Measurements from ENCODE around the gene KCNJ18. TPM values are rescaled to one million over a fixed set of nuclear protein-coding genes. Genes with fewer than 3 reads are reported as not detected.
"Not testable (repeated sequence)": the region's sequence is repeated elsewhere in the genome, so short reads cannot be mapped to it uniquely, and the experiment has no call there.

The KCNJ18 gene
- total RNA-seq, 1 experiment from 2014 or later = not detected

GRCh38 chr17:21737015-21737580 is 44.8 kb downstream of the KCNJ18 start:
- H3K4me3 ChIP-seq (ENCODE audit: low read depth, low read length); CTCF ChIA-PET; H3K9me3 Mint-ChIP-seq (ENCODE audit: unreplicated experiment); DNase-seq; H3K27me3 ChIP-seq (replicated peaks; ENCODE audit: control insufficient read depth, insufficient read depth, low read length); POLR2A ChIA-PET; H3K36me3 ChIP-seq (ENCODE audit: control insufficient read depth, insufficient read depth, low read length); H3K36me3 Mint-ChIP-seq (ENCODE audit: insufficient read depth, unreplicated experiment); H3K27ac Mint-ChIP-seq (ENCODE audit: unreplicated experiment); H3K4me3 Mint-ChIP-seq (ENCODE audit: unreplicated experiment); intact Hi-C loops (cut with micrococcal nuclease; ENCODE audit: unreplicated experiment); H3K4me1 Mint-ChIP-seq (ENCODE audit: low read depth, unreplicated experiment); H3K4me1 ChIP-seq; H3K9me3 ChIP-seq; BruUV-seq (replicated peaks); H3K27me3 Mint-ChIP-seq (ENCODE audit: insufficient read depth, unreplicated experiment): not testable (repeated sequence)

GRCh38 chr17:21738241-21738640 is 45.9 kb downstream of the KCNJ18 start:
- CTCF ChIA-PET = not testable (repeated sequence)

GRCh38 chr17:21738877-21739474 is 46.7 kb downstream of the KCNJ18 start:
- BruUV-seq (replicated peaks); H3K4me1 Mint-ChIP-seq (ENCODE audit: low read depth, unreplicated experiment); H3K36me3 ChIP-seq (ENCODE audit: control insufficient read depth, insufficient read depth, low read length); H3K4me3 Mint-ChIP-seq (ENCODE audit: unreplicated experiment); intact Hi-C loops (cut with micrococcal nuclease; ENCODE audit: unreplicated experiment); CTCF ChIA-PET; H3K36me3 Mint-ChIP-seq (ENCODE audit: insufficient read depth, unreplicated experiment); H3K27me3 ChIP-seq (replicated peaks; ENCODE audit: control insufficient read depth, insufficient read depth, low read length); H3K9me3 Mint-ChIP-seq (ENCODE audit: unreplicated experiment); H3K27ac Mint-ChIP-seq (ENCODE audit: unreplicated experiment); DNase-seq; H3K9me3 ChIP-seq; POLR2A ChIA-PET; H3K4me1 ChIP-seq; H3K27me3 Mint-ChIP-seq (ENCODE audit: insufficient read depth, unreplicated experiment); H3K4me3 ChIP-seq (ENCODE audit: low read depth, low read length): not testable (repeated sequence)

More at GRCh38 chr17:21738241-21738640, 45.9 kb downstream of the KCNJ18 start:
- H3K9me3 Mint-ChIP-seq (ENCODE audit: unreplicated experiment); H3K27me3 Mint-ChIP-seq (ENCODE audit: insufficient read depth, unreplicated experiment); BruUV-seq (replicated peaks); POLR2A ChIA-PET; H3K27ac Mint-ChIP-seq (ENCODE audit: unreplicated experiment); H3K36me3 Mint-ChIP-seq (ENCODE audit: insufficient read depth, unreplicated experiment); H3K9me3 ChIP-seq; H3K4me1 ChIP-seq; H3K36me3 ChIP-seq (ENCODE audit: control insufficient read depth, insufficient read depth, low read length); H3K4me3 ChIP-seq (ENCODE audit: low read depth, low read length); H3K27me3 ChIP-seq (replicated peaks; ENCODE audit: control insufficient read depth, insufficient read depth, low read length); H3K4me3 Mint-ChIP-seq (ENCODE audit: unreplicated experiment); H3K4me1 Mint-ChIP-seq (ENCODE audit: low read depth, unreplicated experiment); intact Hi-C loops (cut with micrococcal nuclease; ENCODE audit: unreplicated experiment); DNase-seq: not testable (repeated sequence)

- H3K27me3 ChIP-seq (replicated peaks; ENCODE audit: control insufficient read depth, insufficient read depth, low read length); H3K4me3 Mint-ChIP-seq (ENCODE audit: unreplicated experiment); H3K4me3 ChIP-seq (ENCODE audit: low read depth, low read length); POLR2A ChIA-PET; H3K9me3 ChIP-seq; BruUV-seq (replicated peaks); H3K9me3 Mint-ChIP-seq (ENCODE audit: unreplicated experiment); H3K36me3 Mint-ChIP-seq (ENCODE audit: insufficient read depth, unreplicated experiment); H3K4me1 ChIP-seq; intact Hi-C loops (cut with micrococcal nuclease; ENCODE audit: unreplicated experiment); CTCF ChIA-PET; H3K27me3 Mint-ChIP-seq (ENCODE audit: insufficient read depth, unreplicated experiment); DNase-seq; H3K36me3 ChIP-seq (ENCODE audit: control insufficient read depth, insufficient read depth, low read length); H3K4me1 Mint-ChIP-seq (ENCODE audit: low read depth, unreplicated experiment); H3K27ac Mint-ChIP-seq (ENCODE audit: unreplicated experiment): not testable (repeated sequence)
These were observed 47.2 kb downstream of the KCNJ18 start for GRCh38 chr17:21739485-21739884.

GRCh38 chr17:21740836-21741235 is 48.5 kb downstream of the KCNJ18 start:
- H3K27ac Mint-ChIP-seq (ENCODE audit: unreplicated experiment); DNase-seq; H3K36me3 Mint-ChIP-seq (ENCODE audit: insufficient read depth, unreplicated experiment); CTCF ChIA-PET; H3K4me3 Mint-ChIP-seq (ENCODE audit: unreplicated experiment); H3K9me3 ChIP-seq; H3K27me3 Mint-ChIP-seq (ENCODE audit: insufficient read depth, unreplicated experiment); intact Hi-C loops (cut with micrococcal nuclease; ENCODE audit: unreplicated experiment); H3K4me1 ChIP-seq; BruUV-seq (replicated peaks); H3K4me3 ChIP-seq (ENCODE audit: low read depth, low read length); POLR2A ChIA-PET; H3K4me1 Mint-ChIP-seq (ENCODE audit: low read depth, unreplicated experiment); H3K36me3 ChIP-seq (ENCODE audit: control insufficient read depth, insufficient read depth, low read length); H3K9me3 Mint-ChIP-seq (ENCODE audit: unreplicated experiment); H3K27me3 ChIP-seq (replicated peaks; ENCODE audit: control insufficient read depth, insufficient read depth, low read length): not testable (repeated sequence)

- H3K4me1 ChIP-seq; DNase-seq; H3K27me3 ChIP-seq (replicated peaks; ENCODE audit: control insufficient read depth, insufficient read depth, low read length); H3K4me3 Mint-ChIP-seq (ENCODE audit: unreplicated experiment); H3K36me3 Mint-ChIP-seq (ENCODE audit: insufficient read depth, unreplicated experiment); H3K4me3 ChIP-seq (ENCODE audit: low read depth, low read length); BruUV-seq (replicated peaks); H3K9me3 Mint-ChIP-seq (ENCODE audit: unreplicated experiment); H3K27ac Mint-ChIP-seq (ENCODE audit: unreplicated experiment); H3K36me3 ChIP-seq (ENCODE audit: control insufficient read depth, insufficient read depth, low read length); POLR2A ChIA-PET; H3K4me1 Mint-ChIP-seq (ENCODE audit: low read depth, unreplicated experiment); CTCF ChIA-PET; H3K9me3 ChIP-seq; intact Hi-C loops (cut with micrococcal nuclease; ENCODE audit: unreplicated experiment); H3K27me3 Mint-ChIP-seq (ENCODE audit: insufficient read depth, unreplicated experiment): not testable (repeated sequence)
These were observed 49.2 kb downstream of the KCNJ18 start for GRCh38 chr17:21741520-21741919.
